Nephron progenitor cell (in vitro differentiated cells): ENCODE data around the gene MACF1.

Experiments used
- DNase-seq: peaks from one replicate; pipeline ENCODE4 v3.0.0; 2021
- H3K27ac Mint-ChIP-seq: 2 replicates; pipeline ENCODE4 v1.8.0; 2021; ENCODE audit warnings: mild to moderate bottlenecking, moderate library complexity, mixed read lengths
- H3K27me3 Mint-ChIP-seq: 2 replicates; pipeline ENCODE4 v1.8.0; 2021; ENCODE audit warnings: mild to moderate bottlenecking, low read depth, mixed read lengths; ENCODE audit not compliant: poor library complexity
- H3K36me3 Mint-ChIP-seq: 2 replicates; pipeline ENCODE4 v1.8.0; 2021; ENCODE audit warnings: low read depth, mixed read lengths
- H3K4me1 Mint-ChIP-seq: 2 replicates; pipeline ENCODE4 v1.8.0; 2021; ENCODE audit warnings: mixed read lengths
- H3K4me3 Mint-ChIP-seq: 2 replicates; pipeline ENCODE4 v1.8.0; 2021; ENCODE audit warnings: mild to moderate bottlenecking, moderate library complexity, mixed read lengths
- H3K9me3 Mint-ChIP-seq: 2 replicates; pipeline ENCODE4 v1.8.0; 2021; ENCODE audit warnings: mild to moderate bottlenecking, moderate library complexity, mixed read lengths
- TF ChIP-seq, protein P1 (sequence below): fragments of 200-600 bp; sonication (generic); IDR thresholded peaks from 2 replicates; pipeline ENCODE4 v1.5.0; 2021; ENCODE audit warnings: antibody characterized with exemption

The MACF1 gene

DNA sequence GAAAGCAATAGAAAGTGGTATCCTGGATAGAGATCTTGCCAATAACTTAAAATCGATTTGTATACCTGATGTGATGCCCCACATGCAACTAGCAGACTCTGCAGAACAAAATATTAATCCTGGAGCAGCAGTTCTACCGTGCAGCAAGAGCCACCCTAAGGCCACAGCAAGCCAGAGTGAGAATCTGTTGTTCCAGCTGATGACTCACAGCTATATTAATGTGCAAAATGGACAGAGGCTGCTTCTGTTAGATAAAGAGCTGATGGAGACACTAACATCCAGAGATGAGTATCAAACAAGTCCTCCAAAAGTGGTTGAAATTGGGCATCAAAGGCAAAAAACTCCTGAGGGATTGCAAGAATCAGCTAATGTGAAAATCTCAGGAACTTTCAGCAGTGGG lies 127.8 kb downstream of the MACF1 start:
- DNase-seq: no peak
- TF ChIP-seq, protein P1, sequence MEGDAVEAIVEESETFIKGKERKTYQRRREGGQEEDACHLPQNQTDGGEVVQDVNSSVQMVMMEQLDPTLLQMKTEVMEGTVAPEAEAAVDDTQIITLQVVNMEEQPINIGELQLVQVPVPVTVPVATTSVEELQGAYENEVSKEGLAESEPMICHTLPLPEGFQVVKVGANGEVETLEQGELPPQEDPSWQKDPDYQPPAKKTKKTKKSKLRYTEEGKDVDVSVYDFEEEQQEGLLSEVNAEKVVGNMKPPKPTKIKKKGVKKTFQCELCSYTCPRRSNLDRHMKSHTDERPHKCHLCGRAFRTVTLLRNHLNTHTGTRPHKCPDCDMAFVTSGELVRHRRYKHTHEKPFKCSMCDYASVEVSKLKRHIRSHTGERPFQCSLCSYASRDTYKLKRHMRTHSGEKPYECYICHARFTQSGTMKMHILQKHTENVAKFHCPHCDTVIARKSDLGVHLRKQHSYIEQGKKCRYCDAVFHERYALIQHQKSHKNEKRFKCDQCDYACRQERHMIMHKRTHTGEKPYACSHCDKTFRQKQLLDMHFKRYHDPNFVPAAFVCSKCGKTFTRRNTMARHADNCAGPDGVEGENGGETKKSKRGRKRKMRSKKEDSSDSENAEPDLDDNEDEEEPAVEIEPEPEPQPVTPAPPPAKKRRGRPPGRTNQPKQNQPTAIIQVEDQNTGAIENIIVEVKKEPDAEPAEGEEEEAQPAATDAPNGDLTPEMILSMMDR: no peak
- H3K4me1 Mint-ChIP-seq: no peaks in the 10 kb centered on the region
- H3K27me3 Mint-ChIP-seq: peaks cover 3% of the 10 kb centered on the region
- no peak overlapping the region for H3K27ac Mint-ChIP-seq
- no peaks in the 10 kb centered on the region for H3K9me3 Mint-ChIP-seq
- H3K4me3 Mint-ChIP-seq: no peak overlapping the region
- peaks cover 54% of the 10 kb centered on the region for H3K36me3 Mint-ChIP-seq

DNA sequence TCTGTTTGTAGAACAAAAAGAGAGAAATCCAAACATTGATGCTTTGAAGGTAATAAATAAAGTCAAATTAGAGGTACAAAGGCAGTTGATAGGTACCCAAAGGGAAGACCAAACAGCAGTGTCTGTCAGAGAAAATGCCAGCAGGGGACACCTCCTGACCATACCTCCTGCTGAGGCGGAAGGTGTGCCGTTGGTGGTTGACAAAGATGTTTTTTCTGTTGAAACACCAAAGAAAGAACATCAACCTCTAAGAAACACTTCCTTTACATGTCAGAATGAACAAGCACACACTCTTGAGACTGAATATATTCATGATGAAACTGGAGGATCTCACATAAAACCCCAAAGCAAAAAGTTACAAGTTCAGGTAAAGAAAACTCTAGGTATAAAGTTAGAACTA lies 128.3 kb downstream of the MACF1 start:
- peaks cover 3% of the 10 kb centered on the region for H3K27me3 Mint-ChIP-seq
- H3K4me3 Mint-ChIP-seq: no peak overlapping the region
- no peak overlapping the region for H3K27ac Mint-ChIP-seq
- DNase-seq: no peak
- H3K36me3 Mint-ChIP-seq: peaks cover 54% of the 10 kb centered on the region
- TF ChIP-seq, protein P1: no peak
- H3K9me3 Mint-ChIP-seq: no peaks in the 10 kb centered on the region
- H3K4me1 Mint-ChIP-seq: no peaks in the 10 kb centered on the region

DNA sequence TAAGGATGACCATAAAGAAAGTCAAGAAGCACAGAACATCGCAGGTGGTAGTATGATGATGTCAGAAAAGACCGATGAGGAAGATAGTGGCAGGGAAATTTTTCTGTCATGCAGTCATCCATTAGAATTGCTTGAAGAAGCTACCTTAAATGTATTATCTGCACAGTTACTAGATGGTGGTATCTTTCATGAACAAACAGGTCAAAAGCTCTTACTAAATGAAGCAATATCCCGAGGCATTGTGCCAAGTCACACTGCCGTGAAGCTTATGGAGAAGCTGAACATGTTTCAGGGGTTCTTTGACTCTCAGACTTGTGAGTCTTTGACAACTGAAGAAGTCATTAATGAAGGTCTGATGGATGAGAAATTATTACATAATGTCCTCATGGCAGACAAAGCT lies 128.8 kb downstream of the MACF1 start:
- Mint-ChIP-seq H3K4me3 (no peak overlapping the region), H3K36me3 (peaks cover 55% of the 10 kb centered on the region), H3K9me3 (no peaks in the 10 kb centered on the region), H3K27ac (no peak overlapping the region), H3K4me1 (no peaks in the 10 kb centered on the region), H3K27me3 (peaks cover 3% of the 10 kb centered on the region)
- TF ChIP-seq, protein P1: no peak
- DNase-seq: no peak

DNA sequence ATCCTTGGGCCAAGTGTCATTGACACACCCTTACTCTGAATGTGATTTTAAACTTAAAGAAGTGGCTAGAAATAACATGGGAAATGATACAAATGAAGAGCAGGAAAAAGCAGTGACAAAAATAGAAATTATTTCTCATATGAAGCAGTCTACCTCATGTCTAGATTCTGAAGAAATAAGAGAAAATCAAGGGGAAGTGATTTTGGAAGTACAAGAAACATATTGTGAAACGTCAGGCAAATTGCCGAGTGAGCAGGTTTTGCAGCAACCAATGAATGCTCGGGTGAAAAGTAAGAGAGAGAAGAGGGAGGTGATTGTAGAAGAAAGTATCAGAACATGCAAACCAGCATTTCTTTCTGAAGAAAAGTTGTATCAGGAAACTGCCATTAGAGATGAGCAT lies 130.7 kb downstream of the MACF1 start:
- Mint-ChIP-seq H3K4me3 (no peak overlapping the region), H3K36me3 (peaks cover 63% of the 10 kb centered on the region), H3K27ac (no peak overlapping the region), H3K27me3 (peaks cover 3% of the 10 kb centered on the region), H3K9me3 (no peaks in the 10 kb centered on the region), H3K4me1 (no peaks in the 10 kb centered on the region)
- no peak for DNase-seq
- TF ChIP-seq, protein P1: no peak

DNA sequence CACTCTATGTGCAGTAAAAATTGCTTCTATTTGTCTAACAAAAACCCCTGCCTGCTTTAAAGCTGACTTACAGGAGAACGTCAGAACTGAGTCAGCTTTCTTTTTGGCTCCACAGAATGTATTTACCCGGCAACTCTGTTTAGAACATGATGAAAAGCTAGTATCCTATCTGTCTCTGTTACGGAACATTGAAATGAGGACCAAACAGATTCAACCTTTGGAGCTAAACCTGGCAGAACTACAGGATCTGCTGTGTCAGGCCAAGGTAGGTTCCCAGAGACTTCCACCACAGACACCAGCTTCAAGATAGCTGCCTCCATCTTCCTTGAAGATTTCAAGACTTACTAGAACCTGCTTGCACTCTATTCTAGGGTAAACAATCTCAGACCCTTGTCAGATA lies 132.6 kb downstream of the MACF1 start:
- Mint-ChIP-seq H3K4me3 (no peak overlapping the region), H3K27me3 (peaks cover 3% of the 10 kb centered on the region), H3K4me1 (no peaks in the 10 kb centered on the region), H3K36me3 (peaks cover 64% of the 10 kb centered on the region), H3K27ac (peak overlapping the region; percentile 42), H3K9me3 (no peaks in the 10 kb centered on the region)
- DNase-seq: no peak
- TF ChIP-seq, protein P1: no peak

DNA sequence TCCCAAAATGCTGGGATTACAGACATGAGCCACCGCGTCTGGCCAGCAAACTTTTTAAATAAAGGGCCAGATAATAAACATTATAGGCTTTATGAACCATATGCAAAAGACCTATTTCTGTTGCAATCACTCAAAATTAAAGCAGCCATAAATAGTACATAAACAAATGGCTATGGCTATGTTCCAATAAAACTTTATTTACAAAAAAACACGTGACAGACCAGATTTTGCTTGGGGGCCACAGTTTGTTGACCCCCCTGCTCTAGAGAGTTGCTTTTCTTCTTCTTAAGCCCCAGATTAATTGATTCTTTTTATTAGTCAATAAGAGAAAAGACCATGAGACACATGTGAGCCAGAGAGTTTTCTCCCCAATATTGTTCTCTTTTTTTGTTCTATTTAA lies 138.3 kb downstream of the MACF1 start:
- no peak overlapping the region for H3K4me3 Mint-ChIP-seq
- no peak for DNase-seq
- no peaks in the 10 kb centered on the region for H3K27me3 Mint-ChIP-seq
- no peaks in the 10 kb centered on the region for H3K4me1 Mint-ChIP-seq
- H3K27ac Mint-ChIP-seq: no peak overlapping the region
- H3K36me3 Mint-ChIP-seq: peaks cover 65% of the 10 kb centered on the region
- TF ChIP-seq, protein P1: no peak
- no peaks in the 10 kb centered on the region for H3K9me3 Mint-ChIP-seq
